K562 (cell line): Measurements from ENCODE around the gene SLC38A10. TPM values are rescaled to one million over a fixed set of nuclear protein-coding genes. Genes with fewer than 3 reads are reported as not detected.
A peak's percentile ranks its signal among the peaks of the same experiment; 100 is the strongest.

Experiments used
- BRD9 ChIP-seq: fragments of 450-650 bp; IDR thresholded peaks from 2 replicates; pipeline ENCODE4 v1.6.1; 2018; ENCODE audit warnings: low read depth; ENCODE audit not compliant: partially characterized antibody
- BRF2 ChIP-seq: IDR thresholded peaks from 3 replicates; pipeline ENCODE4 v1.6.1; 2011; ENCODE audit warnings: borderline replicate concordance, mild to moderate bottlenecking; ENCODE audit not compliant: insufficient read length, insufficient read depth
- GMEB1 ChIP-seq: fragments of 250-450 bp; sonication (Bioruptor Pico); IDR thresholded peaks from 2 replicates; pipeline ENCODE4 v1.4.0; 2020; ENCODE audit warnings: mild to moderate bottlenecking
- KDM1A ChIP-seq, 2 experiments: fragments of 450-650 bp; IDR thresholded peaks; 2 replicates each; pipeline ENCODE4 v1.6.1; 2016; ENCODE audit warnings: mild to moderate bottlenecking in 2 of 2
- L3MBTL2 ChIP-seq: fragments of 450-650 bp; IDR thresholded peaks from 2 replicates; pipeline ENCODE4 v1.6.1; 2016; ENCODE audit warnings: mild to moderate bottlenecking, moderate library complexity
- MCM7 ChIP-seq, 2 experiments: fragments of 450-650 bp; IDR thresholded peaks; 2 replicates each; pipeline ENCODE4 v1.6.1; 2016 to 2018
- MTA1 ChIP-seq: fragments of 450-650 bp; IDR thresholded peaks from 2 replicates; pipeline ENCODE4 v1.6.1; 2017; ENCODE audit warnings: borderline replicate concordance
- PHF20 ChIP-seq: fragments of 450-650 bp; IDR thresholded peaks from 2 replicates; pipeline ENCODE4 v1.6.1; 2018; ENCODE audit not compliant: partially characterized antibody
- RBM17 ChIP-seq: fragments of 200-400 bp; formaldehyde crosslinking; IDR thresholded peaks from 2 replicates; pipeline ENCODE4 v1.6.1; 2017; ENCODE audit warnings: low read depth, mild to moderate bottlenecking, low read length, borderline replicate concordance
- RNF2 ChIP-seq: sonication (generic); IDR thresholded peaks from 2 replicates; pipeline ENCODE4 v1.6.1; 2016
- SPI1 ChIP-seq: IDR thresholded peaks from 2 replicates; pipeline ENCODE4 v1.6.1; 2011; ENCODE audit warnings: low read depth, low read length, control low read depth, borderline replicate concordance
- ZEB2 ChIP-seq: fragments of 450-650 bp; IDR thresholded peaks from 2 replicates; pipeline ENCODE4 v1.6.1; 2016
- ZNF696 ChIP-seq: fragments of 250-450 bp; sonication (Bioruptor Pico); conservative IDR thresholded peaks from 2 replicates; pipeline ENCODE4 v1.4.0; 2020; ENCODE audit warnings: mild to moderate bottlenecking, moderate library complexity
- polyA plus RNA-seq, 8 experiments: library from polyadenylated mRNA; depleted of rRNA in 4 of 8; stranded (reverse) in 5 of 8; unstranded in 3 of 8; fragments of >200 nt; fragmentation: Nextera tagmentation in 2 of 8; fragmentation: Illumina TruSeq in 1 of 8; extraction: Ambion mirVana in 2 of 8; extraction: Trizol in 1 of 8; gene quantifications; 2 replicates each; pipeline versions ENCODE4 v1.2.1 to v1.2.3, GENCODE V29; 2011 to 2014; ENCODE audit warnings: inconsistent platforms in 1 of 8, missing spikeins in 1 of 8
- total RNA-seq, 7 experiments: library from RNA; depleted of rRNA in 6 of 7; stranded (reverse); fragments of >200 nt in 6 of 7; fragmentation: Illumina TruSeq in 2 of 7; extraction: Trizol in 2 of 7; gene quantifications; 2 replicates each; pipeline versions ENCODE4 v1.2.1 to v1.2.3, GENCODE V29; 2011 to 2021; ENCODE audit warnings: low replicate concordance in 1 of 7
- TF ChIP-seq, protein P1 (sequence below): sonication (generic); formaldehyde crosslinking; IDR thresholded peaks from 2 replicates; pipeline ENCODE4 v1.8.1; 2023; ENCODE audit warnings: mild to moderate bottlenecking, missing genetic modification reagents
- TF ChIP-seq, protein P2 (sequence below): fragments of 450-650 bp; IDR thresholded peaks from 2 replicates; pipeline ENCODE4 v1.6.1; 2016; ENCODE audit warnings: missing biosample characterization, missing genetic modification characterization
- TF ChIP-seq, protein P3 (sequence below), 3 experiments: fragments of 200-800 bp in 1 of 3; sonication (Bioruptor generic) in 1 of 3; sonication (generic) in 1 of 3; formaldehyde crosslinking in 1 of 3; IDR thresholded peaks; 2 replicates each; pipeline versions ENCODE4 v1.6.1 to v1.8.0; 2016 to 2022; ENCODE audit warnings: mild to moderate bottlenecking in 2 of 3, missing compliant biosample characterization in 2 of 3, missing genetic modification characterization in 2 of 3, missing genetic modification reagents in 1 of 3

SLC38A10 gene
- total and polyA plus RNA-seq, 9 of the 15 experiments (the other 6 are each of a cell fraction or from before 2014, with no cell fraction given): 0.45 to 54.2 (median 13.8) TPM

GRCh38 chr17:81253358-81254131, 41.6 kb downstream of the SLC38A10 start (continued):
- TF ChIP-seq BRF2 (no peak), ZNF696 (CRISPR knock-in tag) (no peak), MCM7 (IDR thresholded peaks at IDR 0.05) (peak in 1 of 2 experiments; percentile 79; a peak in 1 of 4 replicates), KDM1A (IDR thresholded peaks at IDR 0.05) (peak; percentile 98), SPI1 (no peak), MTA1 (peak; percentile 42; the same call in 1 of the 2 replicates), GMEB1 (CRISPR knock-in tag) (no peak), ZEB2 (peak; percentile 77), L3MBTL2 (no peak), RNF2 (no peak), PHF20 (no peak), BRD9 (peak; percentile 40), RBM17 (no peak)
- TF ChIP-seq, protein P1, sequence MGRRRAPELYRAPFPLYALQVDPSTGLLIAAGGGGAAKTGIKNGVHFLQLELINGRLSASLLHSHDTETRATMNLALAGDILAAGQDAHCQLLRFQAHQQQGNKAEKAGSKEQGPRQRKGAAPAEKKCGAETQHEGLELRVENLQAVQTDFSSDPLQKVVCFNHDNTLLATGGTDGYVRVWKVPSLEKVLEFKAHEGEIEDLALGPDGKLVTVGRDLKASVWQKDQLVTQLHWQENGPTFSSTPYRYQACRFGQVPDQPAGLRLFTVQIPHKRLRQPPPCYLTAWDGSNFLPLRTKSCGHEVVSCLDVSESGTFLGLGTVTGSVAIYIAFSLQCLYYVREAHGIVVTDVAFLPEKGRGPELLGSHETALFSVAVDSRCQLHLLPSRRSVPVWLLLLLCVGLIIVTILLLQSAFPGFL (CRISPR knock-in tag): no peak
- TF ChIP-seq, protein P2, sequence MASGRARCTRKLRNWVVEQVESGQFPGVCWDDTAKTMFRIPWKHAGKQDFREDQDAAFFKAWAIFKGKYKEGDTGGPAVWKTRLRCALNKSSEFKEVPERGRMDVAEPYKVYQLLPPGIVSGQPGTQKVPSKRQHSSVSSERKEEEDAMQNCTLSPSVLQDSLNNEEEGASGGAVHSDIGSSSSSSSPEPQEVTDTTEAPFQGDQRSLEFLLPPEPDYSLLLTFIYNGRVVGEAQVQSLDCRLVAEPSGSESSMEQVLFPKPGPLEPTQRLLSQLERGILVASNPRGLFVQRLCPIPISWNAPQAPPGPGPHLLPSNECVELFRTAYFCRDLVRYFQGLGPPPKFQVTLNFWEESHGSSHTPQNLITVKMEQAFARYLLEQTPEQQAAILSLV (tag): no peak
- TF ChIP-seq, protein P3, sequence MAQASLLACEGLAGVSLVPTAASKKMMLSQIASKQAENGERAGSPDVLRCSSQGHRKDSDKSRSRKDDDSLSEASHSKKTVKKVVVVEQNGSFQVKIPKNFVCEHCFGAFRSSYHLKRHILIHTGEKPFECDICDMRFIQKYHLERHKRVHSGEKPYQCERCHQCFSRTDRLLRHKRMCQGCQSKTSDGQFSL (CRISPR knock-in tag; IDR thresholded peaks at IDR 0.05): 0 out of 2 replicates have a peak, but pooled peaks have one; percentile 37
- TF ChIP-seq, protein P3 (tag; IDR thresholded peaks at IDR 0.05): no peak
